HepG2 (cell line): Measurements from ENCODE around the gene RRBP1.

ENCODE experiments used
- CTCF ChIP-seq: sonication (generic); formaldehyde crosslinking; IDR thresholded peaks from 2 replicates; pipeline ENCODE4 v1.5.0; 2020; ENCODE audit warnings: mild to moderate bottlenecking, missing genetic modification reagents, moderate library complexity
- DMTF1 ChIP-seq: sonication (generic); formaldehyde crosslinking; IDR thresholded peaks from 2 replicates; pipeline ENCODE4 v1.4.0; 2020; ENCODE audit warnings: mild to moderate bottlenecking, missing genetic modification reagents
- E2F2 ChIP-seq: sonication (generic); formaldehyde crosslinking; IDR thresholded peaks from 2 replicates; pipeline ENCODE4 v1.4.0; 2020; ENCODE audit warnings: missing genetic modification reagents, borderline replicate concordance
- HOXD1 ChIP-seq: sonication (generic); formaldehyde crosslinking; IDR thresholded peaks from 2 replicates; pipeline ENCODE4 v1.5.0; 2020; ENCODE audit warnings: missing genetic modification reagents
- MTERF4 ChIP-seq: sonication (generic); formaldehyde crosslinking; IDR thresholded peaks from 2 replicates; pipeline ENCODE4 v1.8.0; 2023; ENCODE audit warnings: mild to moderate bottlenecking, missing genetic modification reagents
- PCBP1 ChIP-seq: fragments of 200-400 bp; formaldehyde crosslinking; IDR thresholded peaks from 2 replicates; pipeline ENCODE4 v1.6.1; 2017; ENCODE audit warnings: mild to moderate bottlenecking, low read depth, low read length, borderline replicate concordance
- REXO4 ChIP-seq: sonication (generic); formaldehyde crosslinking; IDR thresholded peaks from 2 replicates; pipeline ENCODE4 v1.8.0; 2022; ENCODE audit warnings: missing genetic modification reagents, mild to moderate bottlenecking, borderline replicate concordance
- SKIL ChIP-seq: sonication (generic); formaldehyde crosslinking; IDR thresholded peaks from 2 replicates; pipeline ENCODE4 v1.8.0; 2022; ENCODE audit warnings: missing genetic modification reagents, mild to moderate bottlenecking, moderate library complexity, borderline replicate concordance
- U2AF1 ChIP-seq: fragments of 200-400 bp; formaldehyde crosslinking; optimal IDR thresholded peaks from 2 replicates; pipeline ENCODE3; 2017; ENCODE audit warnings: mild to moderate bottlenecking, low read depth, low read length
- ZNF558 ChIP-seq: sonication (generic); formaldehyde crosslinking; IDR thresholded peaks from 2 replicates; pipeline ENCODE4 v1.9.0; 2022; ENCODE audit warnings: mild to moderate bottlenecking, missing genetic modification reagents, borderline replicate concordance

GRCh38 chr20:17615645-17616479 is 66.2 kb downstream of the RRBP1 start:
- TF ChIP-seq U2AF1 (no peak), MTERF4 (CRISPR knock-in tag) (no peak), E2F2 (CRISPR knock-in tag) (no peak), DMTF1 (CRISPR knock-in tag) (no peak), REXO4 (CRISPR knock-in tag) (no peak), SKIL (no peak), CTCF (no peak), HOXD1 (CRISPR knock-in tag) (no peak), ZNF558 (no peak), PCBP1 (no peak)
